ENCODE results near the gene DCXR.

DNA sequence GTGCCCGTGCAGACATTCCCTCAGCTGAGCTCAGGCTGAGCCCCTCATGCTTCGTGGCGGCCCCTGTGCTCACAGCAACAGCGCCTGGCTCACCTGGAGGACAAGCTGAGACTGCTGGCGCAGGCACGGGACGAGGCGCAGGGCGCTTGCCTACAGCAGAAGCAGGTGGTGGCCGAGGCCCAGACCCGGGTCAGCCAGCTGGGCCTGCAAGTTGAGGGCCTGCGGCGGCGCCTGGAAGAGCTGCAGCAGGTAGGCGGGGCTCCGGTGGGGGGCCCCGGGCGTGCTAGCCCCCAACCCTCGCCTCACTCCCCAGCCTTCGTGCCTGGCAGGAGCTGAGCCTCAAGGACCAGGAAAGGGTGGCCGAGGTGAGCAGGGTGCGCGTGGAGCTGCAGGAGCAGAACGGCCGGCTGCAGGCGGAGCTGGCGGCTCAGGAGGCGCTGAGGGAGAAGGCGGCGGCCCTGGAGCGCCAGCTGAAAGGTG is 7.5 kb downstream of the DCXR start:
- TF ChIP-seq, protein P1, sequence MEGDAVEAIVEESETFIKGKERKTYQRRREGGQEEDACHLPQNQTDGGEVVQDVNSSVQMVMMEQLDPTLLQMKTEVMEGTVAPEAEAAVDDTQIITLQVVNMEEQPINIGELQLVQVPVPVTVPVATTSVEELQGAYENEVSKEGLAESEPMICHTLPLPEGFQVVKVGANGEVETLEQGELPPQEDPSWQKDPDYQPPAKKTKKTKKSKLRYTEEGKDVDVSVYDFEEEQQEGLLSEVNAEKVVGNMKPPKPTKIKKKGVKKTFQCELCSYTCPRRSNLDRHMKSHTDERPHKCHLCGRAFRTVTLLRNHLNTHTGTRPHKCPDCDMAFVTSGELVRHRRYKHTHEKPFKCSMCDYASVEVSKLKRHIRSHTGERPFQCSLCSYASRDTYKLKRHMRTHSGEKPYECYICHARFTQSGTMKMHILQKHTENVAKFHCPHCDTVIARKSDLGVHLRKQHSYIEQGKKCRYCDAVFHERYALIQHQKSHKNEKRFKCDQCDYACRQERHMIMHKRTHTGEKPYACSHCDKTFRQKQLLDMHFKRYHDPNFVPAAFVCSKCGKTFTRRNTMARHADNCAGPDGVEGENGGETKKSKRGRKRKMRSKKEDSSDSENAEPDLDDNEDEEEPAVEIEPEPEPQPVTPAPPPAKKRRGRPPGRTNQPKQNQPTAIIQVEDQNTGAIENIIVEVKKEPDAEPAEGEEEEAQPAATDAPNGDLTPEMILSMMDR (IDR thresholded peaks at IDR 0.05), result no peak
- TF ChIP-seq EZH2phosphoT487 (IDR thresholded peaks at IDR 0.05), result no peak

Data from neural progenitor cell (in vitro differentiated cells).